GM10266 (cell line): ENCODE data around the gene FYB1.

Experiments
- DNase-seq: peaks from one replicate; pipeline ENCODE4 v3.0.0; 2012; ENCODE audit errors: extremely low spot score
- TF ChIP-seq, protein P1 (sequence below): IDR thresholded peaks from 2 replicates; pipeline ENCODE4 v1.5.1; 2012; ENCODE audit warnings: mild to moderate bottlenecking, low read depth; ENCODE audit not compliant: control insufficient read depth, insufficient read depth; ENCODE audit errors: missing control alignments

FYB1 gene

DNA sequence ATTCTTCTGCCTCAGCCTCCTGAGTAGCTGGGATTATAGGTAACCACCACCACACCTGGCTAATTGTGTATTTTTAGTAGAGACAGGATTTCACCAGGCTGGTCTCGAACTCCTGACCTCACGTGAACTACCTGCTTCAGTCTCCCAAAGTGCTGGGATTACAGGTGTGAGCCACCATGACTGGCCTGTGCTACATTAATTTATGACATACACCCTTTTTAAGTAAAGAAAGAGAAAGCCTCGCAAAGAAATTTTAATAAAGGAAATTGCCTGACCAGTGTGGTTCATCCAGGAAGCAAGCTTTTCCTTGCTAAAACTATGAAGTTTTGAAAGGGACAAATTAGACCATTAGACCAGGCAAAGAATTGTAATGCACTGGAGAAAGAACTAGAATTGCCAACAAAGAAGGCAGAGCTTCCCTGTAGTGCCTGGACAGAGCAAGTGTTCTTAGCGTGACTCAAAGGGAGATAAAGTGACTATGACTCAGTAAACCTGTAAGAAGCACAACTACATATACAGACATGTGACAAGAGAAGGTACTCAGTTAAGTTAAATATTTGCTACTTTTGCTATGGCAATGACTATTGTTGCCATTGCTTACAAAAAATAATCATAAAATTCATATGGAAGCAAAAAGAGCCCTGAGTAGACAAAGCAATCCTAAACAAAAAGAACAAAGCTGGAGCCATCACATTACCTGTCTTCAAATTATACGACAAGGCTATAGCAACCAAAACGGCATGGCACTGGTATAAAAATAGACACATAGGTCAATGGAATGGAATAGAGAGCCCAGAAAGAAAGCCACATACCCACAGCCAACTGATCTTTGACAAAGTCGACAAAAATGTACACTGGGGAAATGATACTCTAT is 54.6 kb downstream of the FYB1 start:
- DNase-seq: no peak
- TF ChIP-seq, protein P1, sequence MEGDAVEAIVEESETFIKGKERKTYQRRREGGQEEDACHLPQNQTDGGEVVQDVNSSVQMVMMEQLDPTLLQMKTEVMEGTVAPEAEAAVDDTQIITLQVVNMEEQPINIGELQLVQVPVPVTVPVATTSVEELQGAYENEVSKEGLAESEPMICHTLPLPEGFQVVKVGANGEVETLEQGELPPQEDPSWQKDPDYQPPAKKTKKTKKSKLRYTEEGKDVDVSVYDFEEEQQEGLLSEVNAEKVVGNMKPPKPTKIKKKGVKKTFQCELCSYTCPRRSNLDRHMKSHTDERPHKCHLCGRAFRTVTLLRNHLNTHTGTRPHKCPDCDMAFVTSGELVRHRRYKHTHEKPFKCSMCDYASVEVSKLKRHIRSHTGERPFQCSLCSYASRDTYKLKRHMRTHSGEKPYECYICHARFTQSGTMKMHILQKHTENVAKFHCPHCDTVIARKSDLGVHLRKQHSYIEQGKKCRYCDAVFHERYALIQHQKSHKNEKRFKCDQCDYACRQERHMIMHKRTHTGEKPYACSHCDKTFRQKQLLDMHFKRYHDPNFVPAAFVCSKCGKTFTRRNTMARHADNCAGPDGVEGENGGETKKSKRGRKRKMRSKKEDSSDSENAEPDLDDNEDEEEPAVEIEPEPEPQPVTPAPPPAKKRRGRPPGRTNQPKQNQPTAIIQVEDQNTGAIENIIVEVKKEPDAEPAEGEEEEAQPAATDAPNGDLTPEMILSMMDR: no peak

DNA sequence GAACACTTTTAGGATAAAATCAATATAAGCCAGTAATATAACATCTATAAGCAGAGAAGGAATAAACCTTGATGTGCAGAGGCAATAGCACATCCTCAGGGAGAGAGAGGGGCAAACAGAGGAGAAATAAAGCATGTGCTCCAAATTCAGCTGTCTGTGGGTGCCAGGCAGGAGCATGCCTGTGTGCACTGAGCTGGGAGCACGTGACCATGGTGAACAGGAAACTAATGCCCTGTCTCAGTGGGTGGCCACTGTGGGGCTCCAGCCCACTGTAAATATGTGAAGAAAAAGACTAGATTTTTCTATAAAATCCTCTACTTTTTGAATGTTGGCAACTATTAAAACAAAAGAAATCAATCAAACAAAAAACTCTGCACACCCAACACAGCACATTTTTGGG is 55.3 kb downstream of the FYB1 start:
- TF ChIP-seq, protein P1: no peak
- DNase-seq: no peak

DNA sequence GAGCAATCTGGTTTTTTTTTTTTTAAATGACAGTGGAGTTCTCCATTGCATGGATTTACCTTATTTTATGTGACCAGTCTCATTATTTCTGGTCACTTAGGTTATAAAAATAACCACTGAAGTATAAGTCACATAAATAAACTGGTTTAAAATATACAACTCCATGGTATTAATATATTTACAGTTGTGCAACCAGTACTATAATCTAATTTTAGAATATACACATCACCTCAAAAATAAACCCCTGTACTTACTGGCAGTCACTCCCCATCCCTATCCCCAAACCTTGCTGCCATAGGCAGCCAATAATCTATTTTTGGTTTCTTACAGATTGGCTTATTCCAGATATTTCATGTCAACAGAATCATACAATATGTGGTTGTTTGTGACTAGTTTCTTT is 57.8 kb downstream of the FYB1 start:
- TF ChIP-seq, protein P1: no peak
- no peak for DNase-seq

DNA sequence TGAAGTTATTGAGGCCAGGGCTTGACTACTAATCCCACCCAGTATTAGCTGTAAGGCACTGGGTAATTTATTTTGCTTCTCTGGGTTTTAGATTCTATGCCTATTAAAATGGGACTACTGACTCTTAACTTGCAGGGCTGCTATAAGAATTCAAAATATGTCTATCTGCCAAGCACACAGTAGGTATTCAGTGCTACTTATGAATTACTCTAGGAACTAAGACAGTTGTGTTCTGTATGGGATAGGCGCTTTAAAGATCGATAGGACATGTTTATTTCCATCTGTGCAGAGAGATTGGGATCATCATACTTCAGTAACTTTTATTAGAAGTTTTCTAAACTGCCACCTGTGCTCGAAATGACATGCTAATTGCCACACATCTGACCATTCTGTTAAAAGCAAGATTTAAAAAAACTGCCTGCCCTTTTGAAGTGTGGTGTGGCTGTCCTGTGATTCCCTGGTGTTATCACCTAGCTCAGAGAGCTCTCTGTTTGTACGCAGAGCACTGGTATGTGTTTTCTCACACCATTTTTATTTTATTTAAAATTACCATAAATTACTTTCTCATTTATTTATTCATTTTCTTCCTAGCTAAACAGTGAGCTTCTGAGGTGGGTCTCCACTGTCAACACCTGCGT is 58.7 kb downstream of the FYB1 start:
- TF ChIP-seq, protein P1: no peak
- no peak for DNase-seq

DNA sequence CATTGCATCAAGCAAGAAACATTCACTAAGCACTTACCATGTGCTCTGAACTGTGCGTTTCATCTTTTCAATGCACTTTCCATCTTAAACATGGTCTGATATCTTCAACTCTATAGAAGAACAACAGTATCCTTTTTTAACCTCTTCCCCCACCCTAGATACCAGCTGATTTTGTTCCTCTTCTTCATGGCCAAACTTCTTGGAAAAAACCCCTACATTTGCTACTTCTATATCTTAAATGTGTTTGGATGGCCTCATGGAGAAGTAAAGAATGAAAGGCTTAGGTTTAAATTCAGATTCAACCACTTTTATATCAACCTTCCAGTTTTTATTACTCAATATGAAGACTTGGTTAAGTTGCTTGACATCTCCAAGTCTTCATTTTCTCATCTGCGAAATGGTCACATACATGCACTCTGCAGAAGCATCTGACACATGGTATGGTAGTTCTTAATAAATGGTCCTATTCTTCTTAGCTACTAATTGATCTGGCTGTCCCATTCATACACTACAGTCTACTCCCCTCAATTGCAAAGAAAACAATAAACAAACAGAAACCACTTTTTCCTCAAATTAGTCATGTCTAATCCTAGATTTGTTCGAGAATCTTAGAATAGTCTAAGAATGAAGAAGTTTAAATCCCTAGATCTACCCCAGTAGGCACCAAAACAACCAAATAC is 59.4 kb downstream of the FYB1 start:
- DNase-seq: no peak
- TF ChIP-seq, protein P1: no peak

DNA sequence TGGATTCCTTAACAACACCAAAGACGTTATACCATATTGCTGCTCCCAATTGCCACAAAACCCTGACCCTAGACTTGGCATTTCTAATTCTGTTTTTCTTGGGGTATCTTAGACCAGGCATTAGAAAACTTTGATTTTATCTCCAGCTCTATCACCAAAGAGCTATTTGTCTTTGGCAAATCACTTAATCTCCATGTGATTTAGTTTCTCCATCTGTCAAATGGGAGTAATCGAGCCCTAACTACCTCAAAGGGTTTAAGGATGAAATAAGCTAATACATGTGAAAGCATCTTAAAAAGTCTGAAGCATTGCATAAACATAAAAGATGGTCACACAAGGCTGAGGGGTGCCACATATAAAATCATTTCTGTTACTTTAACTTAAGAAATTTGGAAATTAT is 60.6 kb downstream of the FYB1 start:
- TF ChIP-seq, protein P1: no peak
- no peak for DNase-seq
